ENCODE data around the gene MATN1.
A peak's percentile ranks its signal among the peaks of the same experiment; 100 is the strongest.

Gene MATN1

GRCh38 chr1:30757352-30758120, 34.2 kb upstream of the MATN1 start, which contains the start of gene LAPTM5:
Gene LAPTM5, minus strand, starts transcription at chr1:30757774. Its CDS starts 29 bp downstream, at chr1:30757745.
- peak; percentile 57 for DNase-seq

- DNase-seq = peak; percentile 70
These were observed 33.4 kb upstream of the MATN1 start for GRCh38 chr1:30756545-30757351.

GRCh38 chr1:30756206-30756544, 32.8 kb upstream of the MATN1 start:
- no peak for DNase-seq

GRCh38 chr1:30755746-30756145, 32.4 kb upstream of the MATN1 start:
- no peak for DNase-seq

GRCh38 chr1:30755334-30755733, 31.9 kb upstream of the MATN1 start:
- no peak for DNase-seq

- no peak for DNase-seq
These were observed 31.3 kb upstream of the MATN1 start for GRCh38 chr1:30754684-30755171.

- DNase-seq = no peak
These were observed 30.3 kb upstream of the MATN1 start for GRCh38 chr1:30753660-30754123.

GRCh38 chr1:30753118-30753517, 29.7 kb upstream of the MATN1 start:
- no peak for DNase-seq

- no peak for DNase-seq
These were observed 29.2 kb upstream of the MATN1 start for GRCh38 chr1:30752651-30752908.

GRCh38 chr1:30751830-30752650, 28.7 kb upstream of the MATN1 start:
- DNase-seq = no peak

GRCh38 chr1:30750731-30751291, 27.4 kb upstream of the MATN1 start:
- DNase-seq = no peak

GRCh38 chr1:30749691-30750583, 26.6 kb upstream of the MATN1 start:
- DNase-seq = peak; percentile 61

GRCh38 chr1:30748699-30749401, 25.5 kb upstream of the MATN1 start:
- DNase-seq = no peak

GRCh38 chr1:30748098-30748698, 24.8 kb upstream of the MATN1 start:
- no peak for DNase-seq

- DNase-seq = no peak
These were observed 23.9 kb upstream of the MATN1 start for GRCh38 chr1:30747033-30748008.

GRCh38 chr1:30746212-30747032, 23.0 kb upstream of the MATN1 start:
- no peak for DNase-seq

GRCh38 chr1:30745834-30746208, 22.4 kb upstream of the MATN1 start:
- DNase-seq = no peak

GRCh38 chr1:30745156-30745833, 21.9 kb upstream of the MATN1 start:
- no peak for DNase-seq

Measured in activated effector memory CD4-positive, alpha-beta T cell treated with Interleukin-2 at 50 U/mL for 16 hours (primary cell).